Activated CD8-positive, alpha-beta memory T cell treated with anti-CD3 and anti-CD28 coated beads, Interleukin-2, amount 50 U/mL, for 24 hours (primary cell): Measurements from ENCODE around the gene NBEAL1.
"Not testable (repeated sequence)": the region's sequence is repeated elsewhere in the genome, so short reads cannot be mapped to it uniquely, and the experiment has no call there.

ENCODE experiments used
- DNase-seq: peaks from one replicate; pipeline ENCODE4 v3.0.0-alpha.2; 2020; ENCODE audit errors: extremely low read depth

NBEAL1 gene

DNA sequence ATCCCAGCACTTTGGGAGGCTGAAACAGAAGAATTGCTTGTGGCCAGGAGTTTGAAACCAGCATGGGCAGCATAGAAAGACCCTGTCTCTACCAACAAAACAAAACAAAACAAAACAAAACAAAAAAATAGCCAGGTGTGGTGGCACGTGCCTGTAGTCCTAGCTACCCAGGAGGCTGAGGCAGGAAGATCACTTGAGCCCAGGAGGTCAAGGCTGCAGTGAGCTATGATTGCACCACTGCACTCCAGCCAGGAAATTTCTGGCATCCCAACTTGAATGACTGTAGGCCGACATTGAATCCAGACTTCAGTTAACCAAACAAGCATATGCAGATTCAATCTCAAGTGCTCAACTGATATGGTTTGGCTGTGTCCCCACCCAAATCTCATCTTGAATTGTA, 215.0 kb downstream of the NBEAL1 start:
- not testable (repeated sequence) for DNase-seq

DNA sequence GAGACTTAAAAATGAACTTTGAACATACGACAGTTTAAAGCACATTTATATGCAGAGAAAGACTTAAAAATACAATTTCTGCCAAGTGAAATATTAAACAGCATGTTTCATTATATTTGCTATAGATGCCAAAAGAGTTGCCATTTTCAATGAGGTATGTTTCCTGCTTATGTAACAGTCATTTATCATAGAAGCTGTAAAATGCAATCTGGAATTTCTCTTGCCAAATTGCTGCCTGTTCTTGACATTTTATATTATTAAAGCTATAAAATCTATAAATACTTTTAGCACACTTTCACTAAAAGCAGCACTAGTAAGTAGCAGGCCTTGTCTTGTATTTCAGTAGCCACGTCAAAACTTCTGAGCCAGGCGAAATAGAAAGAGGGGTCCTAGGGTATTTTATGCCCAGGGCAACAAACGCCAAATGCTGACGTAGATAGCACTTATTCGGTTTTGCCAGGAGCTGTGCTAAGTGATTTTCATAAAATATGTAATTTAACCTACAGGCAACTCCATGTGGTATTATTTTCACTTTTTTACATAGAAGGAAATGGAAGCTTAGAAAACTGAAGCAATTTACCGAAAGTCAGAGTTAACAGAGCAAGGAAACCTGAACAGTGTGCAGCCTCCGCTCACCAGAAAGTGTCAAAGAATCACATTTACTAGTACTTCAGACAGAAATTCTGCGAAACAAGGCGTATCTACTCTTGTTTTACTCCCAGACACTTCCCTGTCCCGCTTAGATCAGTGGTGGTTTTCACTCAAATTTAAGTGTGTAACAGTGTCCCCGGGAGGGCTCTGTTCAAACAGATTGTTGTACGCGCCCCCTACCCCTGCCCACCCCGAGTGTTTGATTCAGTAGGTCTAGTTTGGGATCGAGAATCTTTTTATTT, 222.9 kb downstream of the NBEAL1 start:
- no peak for DNase-seq

DNA sequence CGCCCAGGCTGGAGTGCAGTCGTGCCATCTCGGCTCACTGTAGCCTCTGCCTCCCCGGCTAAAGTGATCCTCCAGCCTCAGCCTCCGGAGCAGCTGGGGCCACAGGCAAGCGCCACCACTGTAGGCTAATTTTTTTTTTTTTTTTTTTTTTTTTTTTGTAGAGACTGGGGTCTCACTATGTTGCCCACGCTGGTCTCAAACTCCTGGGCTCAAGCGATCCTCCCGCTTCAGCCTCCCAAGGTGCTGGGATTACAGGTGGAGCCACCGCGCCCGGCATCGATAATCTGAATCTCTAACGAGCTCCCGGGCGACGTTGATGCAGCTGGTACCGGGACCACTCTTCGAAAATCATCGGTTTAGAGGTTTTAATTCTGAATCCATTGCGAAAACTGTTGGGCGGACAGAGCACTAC, 223.6 kb downstream of the NBEAL1 start:
- no peak for DNase-seq

DNA sequence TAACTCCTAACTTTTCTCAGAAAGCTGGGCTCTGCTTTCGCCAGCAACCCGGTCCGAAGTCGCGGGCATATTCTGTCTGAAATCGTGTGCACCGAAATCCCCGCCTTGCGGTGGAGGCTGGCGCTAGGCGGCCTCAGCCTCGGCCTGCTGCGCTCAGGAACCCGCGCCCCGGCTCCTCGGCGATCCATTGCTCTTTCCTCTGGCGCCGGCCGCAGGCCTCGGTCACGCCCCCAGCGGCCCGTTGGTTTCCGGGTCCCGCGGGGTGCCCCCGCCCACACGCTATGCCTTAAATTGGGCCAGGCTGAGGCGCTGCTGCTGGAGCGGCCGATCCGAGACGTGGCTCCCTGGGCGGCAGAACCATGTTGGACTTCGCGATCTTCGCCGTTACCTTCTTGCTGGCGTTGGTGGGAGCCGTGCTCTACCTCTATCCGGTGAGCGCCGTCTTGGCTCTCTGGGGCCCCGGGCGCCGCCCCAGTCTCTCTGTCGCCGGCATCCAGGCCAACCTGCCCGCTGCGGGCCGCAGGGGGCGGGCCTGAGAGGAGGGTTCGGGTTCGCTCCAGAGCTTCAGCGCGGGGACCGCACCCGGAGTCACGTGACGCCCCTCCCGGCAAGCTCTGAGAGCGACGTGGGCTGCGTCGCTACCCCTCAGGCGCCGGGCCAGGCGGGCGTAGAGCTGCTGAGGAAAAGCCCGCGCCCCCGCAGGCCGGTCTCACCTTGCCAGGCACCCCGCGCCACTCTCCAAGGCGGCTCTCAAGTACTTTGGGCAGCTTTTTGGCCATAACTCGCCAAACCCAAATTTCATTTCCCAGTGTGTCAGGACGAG, 224.2 kb downstream of the NBEAL1 start, which contains the start of gene CYP20A1:
Gene CYP20A1 (plus strand): TSS at position 315 of the 823 bp plus-strand sequence. CDS start 45 bp downstream, at position 360.
- peak; percentile 89 for DNase-seq

DNA sequence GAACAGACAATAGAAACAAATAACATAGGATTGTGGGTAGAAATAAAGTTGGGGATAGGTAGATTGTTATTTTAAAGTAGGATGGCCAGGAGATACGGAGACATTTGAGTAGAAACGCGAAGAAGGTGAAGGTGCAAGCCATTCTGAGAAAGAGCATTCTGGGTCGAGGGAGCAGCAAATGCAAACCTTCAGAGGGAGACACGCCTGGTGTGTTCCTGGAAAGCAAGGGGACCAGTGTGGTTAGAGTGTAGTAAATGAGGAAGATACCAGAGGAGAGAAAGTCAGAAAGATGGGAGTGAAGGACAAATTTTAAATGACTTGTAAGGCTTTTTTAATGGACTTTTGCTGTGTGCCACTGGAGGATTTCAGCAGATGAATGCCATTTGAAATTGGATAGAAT, 225.8 kb downstream of the NBEAL1 start:
- DNase-seq = no peak

DNA sequence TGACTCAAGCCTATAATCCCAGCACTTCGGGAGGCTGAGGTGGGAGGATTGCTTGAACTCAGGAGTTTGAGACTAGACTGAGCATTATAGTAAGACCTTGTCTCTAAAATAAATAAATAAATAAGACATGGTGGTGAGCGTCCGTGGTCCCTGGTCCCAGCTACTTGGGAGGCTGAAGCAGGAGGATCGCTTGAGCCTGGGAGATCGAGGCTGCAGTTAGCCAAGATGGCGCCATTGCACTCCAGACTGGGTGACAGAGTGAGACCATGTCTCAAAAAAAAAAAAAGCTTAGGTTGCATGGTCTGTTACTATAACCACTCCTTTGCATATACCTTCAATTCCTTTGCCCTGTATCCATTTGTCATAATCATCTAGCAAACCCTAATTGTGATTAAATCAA, 227.8 kb downstream of the NBEAL1 start:
- DNase-seq = no peak

DNA sequence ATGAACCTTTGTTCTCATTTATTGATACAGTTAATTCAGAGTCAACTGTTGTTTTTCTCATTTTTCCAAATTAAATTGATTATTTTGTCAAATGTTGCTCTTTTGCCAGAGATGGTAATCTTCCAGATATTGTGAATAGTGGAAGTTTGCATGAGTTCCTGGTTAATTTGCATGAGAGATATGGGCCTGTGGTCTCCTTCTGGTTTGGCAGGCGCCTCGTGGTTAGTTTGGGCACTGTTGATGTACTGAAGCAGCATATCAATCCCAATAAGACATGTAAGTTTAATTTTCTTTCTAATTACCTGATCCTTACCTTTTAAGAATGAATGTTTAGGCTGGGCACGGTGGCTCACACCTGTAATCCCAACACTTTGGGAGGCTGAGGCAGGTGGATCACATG, 232.0 kb downstream of the NBEAL1 start:
- DNase-seq = no peak

DNA sequence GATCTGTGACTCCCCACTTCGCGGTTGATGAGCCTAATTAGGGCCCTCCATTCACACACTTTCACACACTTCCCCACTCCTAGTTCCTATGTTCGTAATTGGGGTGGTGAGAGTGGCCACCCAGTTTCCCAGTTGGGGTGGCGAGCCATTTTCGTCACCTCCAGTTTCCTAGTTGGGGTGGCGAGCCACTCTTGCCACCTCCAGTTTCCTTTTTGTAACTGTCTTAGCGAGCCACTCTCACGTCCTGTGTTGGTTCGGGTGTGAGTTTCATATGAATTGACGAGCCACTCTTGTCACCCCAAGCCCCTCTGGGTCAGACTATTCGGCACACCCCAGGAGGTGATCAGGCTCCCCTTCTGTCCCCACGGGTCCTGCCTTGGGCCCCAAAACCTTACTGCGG, 238.1 kb downstream of the NBEAL1 start:
- DNase-seq = no peak

DNA sequence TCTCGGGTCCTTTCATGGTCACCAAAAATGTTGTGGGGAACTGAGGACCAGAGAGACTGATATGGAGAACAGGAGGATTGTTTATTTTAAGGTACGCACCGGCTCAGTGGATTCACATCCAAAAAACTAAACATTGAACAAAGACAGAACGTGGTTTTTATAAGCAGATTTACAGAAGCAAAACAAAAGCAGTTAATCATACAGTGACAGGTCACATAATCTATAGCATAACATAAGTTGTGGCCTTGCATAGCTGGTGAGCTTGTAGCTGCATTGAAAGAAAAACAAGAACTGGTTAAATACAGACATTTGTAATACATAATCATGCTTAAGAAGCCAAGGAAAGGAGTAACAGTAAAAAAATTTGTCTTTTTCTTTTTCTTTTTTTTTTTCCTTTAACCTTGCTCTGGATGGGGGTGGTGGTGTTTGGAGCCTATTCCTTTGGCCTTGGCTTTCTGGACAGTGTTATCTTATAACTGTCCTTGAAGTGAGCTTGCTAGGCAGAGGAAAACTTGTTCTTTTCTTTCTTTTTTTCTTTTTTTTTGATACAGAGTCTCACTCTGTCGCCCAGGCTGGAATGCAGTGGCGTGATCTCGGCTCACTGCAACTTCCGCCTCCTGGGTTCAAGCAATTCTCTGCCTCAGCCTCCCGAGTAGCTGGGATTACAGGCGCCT, 238.9 kb downstream of the NBEAL1 start:
- DNase-seq = not testable (repeated sequence)

DNA sequence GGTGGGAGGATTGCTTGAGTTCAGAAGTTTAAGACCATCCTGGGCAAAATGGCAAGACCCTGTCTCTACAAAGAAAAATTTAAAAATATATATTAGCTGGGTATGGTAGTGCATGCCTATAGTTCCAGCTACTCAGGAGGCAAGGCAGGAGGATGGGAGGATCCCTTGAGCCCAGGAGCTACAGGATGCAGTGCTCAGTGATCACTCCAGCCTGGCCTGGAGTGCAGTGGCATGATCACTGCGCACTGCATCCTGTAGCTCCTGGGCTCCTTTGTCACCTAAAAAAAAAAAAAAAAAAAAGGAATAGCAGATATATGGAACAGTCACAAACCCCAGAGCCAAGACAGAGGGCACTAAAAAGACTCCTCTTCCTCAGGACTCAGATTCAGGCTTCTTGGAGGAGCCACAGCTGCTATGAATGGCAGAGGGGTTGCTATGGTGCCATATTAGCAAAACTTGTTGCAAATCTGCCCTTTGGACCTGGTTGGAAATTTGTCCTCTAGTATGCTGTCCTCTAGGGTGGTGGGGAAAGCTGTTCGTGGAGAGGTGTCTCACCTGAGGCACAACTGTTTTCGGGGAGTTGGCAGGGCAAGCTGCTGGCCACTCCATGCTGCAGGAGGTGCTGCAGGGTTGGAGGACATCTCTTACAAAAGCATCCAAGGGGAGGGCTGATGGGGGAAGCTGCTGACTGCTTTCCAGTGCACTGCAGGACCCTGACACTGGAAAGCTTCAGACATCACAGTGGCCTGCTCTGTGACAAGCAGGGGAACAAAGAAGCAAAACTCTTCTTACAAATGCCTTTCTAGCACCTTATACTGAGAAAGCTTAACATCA, 246.9 kb downstream of the NBEAL1 start:
- DNase-seq = no peak
